Measurements from ENCODE around the gene BMERB1. TPM values are rescaled to one million over a fixed set of nuclear protein-coding genes. Genes with fewer than 3 reads are reported as not detected.
"Not testable (repeated sequence)": the region's sequence is repeated elsewhere in the genome, so short reads cannot be mapped to it uniquely, and the experiment has no call there.

BMERB1 gene
- 41.0 TPM for polyA plus RNA-seq (2013, experiment 1 of 2)
- 42.0 TPM for polyA plus RNA-seq (2013, experiment 2 of 2)

GRCh38 chr16:15434425-15435215 lies at the start of gene BMERB1:
BMERB1 (plus strand) TSS chr16:15434588; CDS start chr16:15434654, 66 bp downstream.
- Histone ChIP-seq H3K9ac (ENCODE audit: low read depth, low read length, poor library complexity) (peak within 1 kb of the TSS; percentile 85), H3K23ac (ENCODE audit: low read depth, low read length, poor library complexity) (no peak within 1 kb of the TSS), H3K27me3 (ENCODE audit: control insufficient read depth in 3 of 3, insufficient read depth in 3 of 3, low read depth in 1 of 3, low read length in 3 of 3) (no peaks in the 10 kb centered on the region), H2AFZ (ENCODE audit: low read length) (peak within 1 kb of the TSS; percentile 94), H2BK120ac (ENCODE audit: low read depth, low read length) (no peak within 1 kb of the TSS), H4K8ac (ENCODE audit: low read depth, low read length) (peak within 1 kb of the TSS; percentile 3), H3K18ac (ENCODE audit: low read length) (peak within 1 kb of the TSS; percentile 91), H3K27ac (replicated peaks; ENCODE audit: low read length) (peak within 1 kb of the TSS; percentile 83), H2BK5ac (ENCODE audit: low read length) (no peak within 1 kb of the TSS), H3K4me1 (ENCODE audit: control insufficient read depth in 2 of 2, insufficient read depth in 1 of 2, low read depth in 1 of 2, low read length in 2 of 2) (peaks cover 5% of the 10 kb centered on the region in 2 donors), H3K4me3 (ENCODE audit: low read length in 2 of 2) (peak within 1 kb of the TSS; percentile 82 to 84), H3K79me1 (ENCODE audit: low read depth, low read length) (no peaks in the 10 kb centered on the region), H3K36me3 (replicated peaks in 1 of 2; ENCODE audit: control insufficient read depth in 2 of 2, insufficient read depth in 2 of 2, low read length in 2 of 2) (no peaks in the 10 kb centered on the region), H3K4ac (ENCODE audit: low read length) (no peak within 1 kb of the TSS), H3K9me3 (replicated peaks in 1 of 2; ENCODE audit: control insufficient read depth in 2 of 2, insufficient read depth in 1 of 2, low read depth in 1 of 2, low read length in 2 of 2) (no peaks in the 10 kb centered on the region), H3K4me2 (ENCODE audit: insufficient read depth, low read length, poor library complexity, severe bottlenecking) (peak within 1 kb of the TSS; percentile 98), H2BK15ac (ENCODE audit: low read length) (no peak within 1 kb of the TSS), H3K14ac (ENCODE audit: low read length) (peak within 1 kb of the TSS; percentile 0), H2AK5ac (ENCODE audit: low read depth, low read length) (no peak within 1 kb of the TSS), H4K91ac (ENCODE audit: low read depth, low read length, poor library complexity) (no peak within 1 kb of the TSS), H2BK12ac (ENCODE audit: low read length) (no peak within 1 kb of the TSS)
- WGBS, 2 donors (ENCODE audit: extremely low coverage in 2 of 2, insufficient read length in 2 of 2, insufficient replicate concordance in 1 of 2): no CpG with 5 or more reads among the region's 63 CpGs
- peak; percentile 79 for DNase-seq (ENCODE audit: low spot score)

- H3K9ac ChIP-seq (ENCODE audit: low read depth, low read length, poor library complexity); H2BK12ac ChIP-seq (ENCODE audit: low read length); H3K4ac ChIP-seq (ENCODE audit: low read length); H2BK15ac ChIP-seq (ENCODE audit: low read length); DNase-seq (ENCODE audit: low spot score); H4K91ac ChIP-seq (ENCODE audit: low read depth, low read length, poor library complexity); H4K8ac ChIP-seq (ENCODE audit: low read depth, low read length); H3K23ac ChIP-seq (ENCODE audit: low read depth, low read length, poor library complexity); H3K4me3 ChIP-seq (ENCODE audit: low read length in 2 of 2); H2AK5ac ChIP-seq (ENCODE audit: low read depth, low read length); H3K79me1 ChIP-seq (ENCODE audit: low read depth, low read length); H3K36me3 ChIP-seq (replicated peaks in 1 of 2; ENCODE audit: control insufficient read depth in 2 of 2, insufficient read depth in 2 of 2, low read length in 2 of 2); H3K4me1 ChIP-seq (ENCODE audit: control insufficient read depth in 2 of 2, insufficient read depth in 1 of 2, low read depth in 1 of 2, low read length in 2 of 2); H2AFZ ChIP-seq (ENCODE audit: low read length); H2BK120ac ChIP-seq (ENCODE audit: low read depth, low read length); H3K27ac ChIP-seq (replicated peaks; ENCODE audit: low read length); H3K4me2 ChIP-seq (ENCODE audit: insufficient read depth, low read length, poor library complexity, severe bottlenecking); H3K18ac ChIP-seq (ENCODE audit: low read length); H3K27me3 ChIP-seq (ENCODE audit: control insufficient read depth in 3 of 3, insufficient read depth in 3 of 3, low read depth in 1 of 3, low read length in 3 of 3); H3K9me3 ChIP-seq (replicated peaks in 1 of 2; ENCODE audit: control insufficient read depth in 2 of 2, insufficient read depth in 1 of 2, low read depth in 1 of 2, low read length in 2 of 2); H3K14ac ChIP-seq (ENCODE audit: low read length); H2BK5ac ChIP-seq (ENCODE audit: low read length): not testable (repeated sequence)
- WGBS, 2 donors (ENCODE audit: extremely low coverage in 2 of 2, insufficient read length in 2 of 2, insufficient replicate concordance in 1 of 2): no CpG with 5 or more reads among the region's 6 CpGs
Measured at GRCh38 chr16:15388060-15388459, 46.3 kb upstream of the BMERB1 start.

- H2BK5ac ChIP-seq (ENCODE audit: low read length); DNase-seq (ENCODE audit: low spot score); H3K9me3 ChIP-seq (replicated peaks in 1 of 2; ENCODE audit: control insufficient read depth in 2 of 2, insufficient read depth in 1 of 2, low read depth in 1 of 2, low read length in 2 of 2); H4K91ac ChIP-seq (ENCODE audit: low read depth, low read length, poor library complexity); H3K9ac ChIP-seq (ENCODE audit: low read depth, low read length, poor library complexity); H2BK120ac ChIP-seq (ENCODE audit: low read depth, low read length); H3K27ac ChIP-seq (replicated peaks; ENCODE audit: low read length); H2AK5ac ChIP-seq (ENCODE audit: low read depth, low read length); H3K4me3 ChIP-seq (ENCODE audit: low read length in 2 of 2); H3K4me2 ChIP-seq (ENCODE audit: insufficient read depth, low read length, poor library complexity, severe bottlenecking); H3K79me1 ChIP-seq (ENCODE audit: low read depth, low read length); H3K4me1 ChIP-seq (ENCODE audit: control insufficient read depth in 2 of 2, insufficient read depth in 1 of 2, low read depth in 1 of 2, low read length in 2 of 2); H2BK12ac ChIP-seq (ENCODE audit: low read length); H3K14ac ChIP-seq (ENCODE audit: low read length); H2BK15ac ChIP-seq (ENCODE audit: low read length); H3K4ac ChIP-seq (ENCODE audit: low read length); H3K18ac ChIP-seq (ENCODE audit: low read length); H2AFZ ChIP-seq (ENCODE audit: low read length); H4K8ac ChIP-seq (ENCODE audit: low read depth, low read length); H3K36me3 ChIP-seq (replicated peaks in 1 of 2; ENCODE audit: control insufficient read depth in 2 of 2, insufficient read depth in 2 of 2, low read length in 2 of 2); H3K27me3 ChIP-seq (ENCODE audit: control insufficient read depth in 3 of 3, insufficient read depth in 3 of 3, low read depth in 1 of 3, low read length in 3 of 3); H3K23ac ChIP-seq (ENCODE audit: low read depth, low read length, poor library complexity): not testable (repeated sequence)
- no CpG with 5 or more reads among the region's 5 CpGs for WGBS, 2 donors (ENCODE audit: extremely low coverage in 2 of 2, insufficient read length in 2 of 2, insufficient replicate concordance in 1 of 2)
Measured at GRCh38 chr16:15389916-15390315, 44.5 kb upstream of the BMERB1 start.

- H2BK120ac ChIP-seq (ENCODE audit: low read depth, low read length); H3K4me3 ChIP-seq (ENCODE audit: low read length in 2 of 2); H3K14ac ChIP-seq (ENCODE audit: low read length); H3K79me1 ChIP-seq (ENCODE audit: low read depth, low read length); H2BK15ac ChIP-seq (ENCODE audit: low read length); H2BK12ac ChIP-seq (ENCODE audit: low read length); H4K91ac ChIP-seq (ENCODE audit: low read depth, low read length, poor library complexity); H4K8ac ChIP-seq (ENCODE audit: low read depth, low read length); H3K23ac ChIP-seq (ENCODE audit: low read depth, low read length, poor library complexity); H3K9ac ChIP-seq (ENCODE audit: low read depth, low read length, poor library complexity); DNase-seq (ENCODE audit: low spot score); H2AFZ ChIP-seq (ENCODE audit: low read length); H2BK5ac ChIP-seq (ENCODE audit: low read length); H3K27me3 ChIP-seq (ENCODE audit: control insufficient read depth in 3 of 3, insufficient read depth in 3 of 3, low read depth in 1 of 3, low read length in 3 of 3); H3K27ac ChIP-seq (replicated peaks; ENCODE audit: low read length); H3K4me2 ChIP-seq (ENCODE audit: insufficient read depth, low read length, poor library complexity, severe bottlenecking); H3K36me3 ChIP-seq (replicated peaks in 1 of 2; ENCODE audit: control insufficient read depth in 2 of 2, insufficient read depth in 2 of 2, low read length in 2 of 2); H3K4ac ChIP-seq (ENCODE audit: low read length); H3K9me3 ChIP-seq (replicated peaks in 1 of 2; ENCODE audit: control insufficient read depth in 2 of 2, insufficient read depth in 1 of 2, low read depth in 1 of 2, low read length in 2 of 2); H3K4me1 ChIP-seq (ENCODE audit: control insufficient read depth in 2 of 2, insufficient read depth in 1 of 2, low read depth in 1 of 2, low read length in 2 of 2); H2AK5ac ChIP-seq (ENCODE audit: low read depth, low read length); H3K18ac ChIP-seq (ENCODE audit: low read length): not testable (repeated sequence)
- no CpG with 5 or more reads among the region's 8 CpGs for WGBS, 2 donors (ENCODE audit: extremely low coverage in 2 of 2, insufficient read length in 2 of 2, insufficient replicate concordance in 1 of 2)
Measured at GRCh38 chr16:15393025-15393424, 41.4 kb upstream of the BMERB1 start.

All from neuronal stem cell (in vitro differentiated cells).